GM19324 (cell line): ENCODE measurements around the gene TRIO.

Experiments
- ATAC-seq: cut with Tn5 transposase; IDR thresholded peaks from one replicate; pipeline ENCODE4 v1.9.1; 2021; ENCODE audit warnings: mild to moderate bottlenecking, moderate library complexity; ENCODE audit not compliant: unreplicated experiment, low FRiP score

The TRIO gene

DNA sequence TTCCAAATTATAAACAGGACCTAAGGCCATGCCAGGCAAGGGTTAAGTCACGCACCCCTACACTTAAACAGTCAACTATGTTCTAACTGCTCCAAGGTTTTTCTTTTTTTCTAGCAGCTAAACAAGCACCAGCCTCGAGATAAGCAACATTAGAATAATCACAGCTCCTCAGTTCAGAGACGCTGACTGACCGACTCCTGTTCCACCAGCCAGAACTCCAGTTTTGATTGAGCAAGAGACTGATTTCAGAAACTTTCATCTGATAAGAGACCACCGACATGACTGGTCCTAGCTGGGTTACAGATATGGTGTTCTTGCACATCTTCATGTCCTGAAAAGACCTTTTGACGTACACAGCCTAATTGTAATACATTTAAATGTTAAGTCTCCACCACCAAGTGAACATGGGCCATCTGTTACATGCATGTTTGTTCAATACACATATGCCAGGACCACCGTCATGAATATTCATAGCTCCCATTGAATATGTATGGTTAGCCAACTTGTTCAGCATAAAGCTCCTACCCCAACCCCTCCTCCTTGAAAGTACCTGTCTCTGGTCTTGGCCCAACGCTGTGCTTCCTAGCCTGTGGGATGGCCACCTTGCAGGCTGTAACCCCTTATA lies 414.8 kb downstream of the TRIO start:
- ATAC-seq, result no peak
